IPS DF 4.7 (cell line): Measurements from ENCODE around the gene EDRF1.
"Not testable (repeated sequence)": the region's sequence is repeated elsewhere in the genome, so short reads cannot be mapped to it uniquely, and the experiment has no call there.

Source experiments
- DNase-seq: peaks from one replicate; pipeline ENCODE4 v3.0.0-alpha.2; 2013; ENCODE audit warnings: low spot score; ENCODE audit errors: extremely low read depth

Gene EDRF1

GRCh38 chr10:125708971-125709503 is 10.5 kb upstream of the EDRF1 start:
- DNase-seq = no peak

GRCh38 chr10:125709553-125710474 is 9.7 kb upstream of the EDRF1 start:
- no peak for DNase-seq

- DNase-seq = no peak
Observed at GRCh38 chr10:125711110-125711750, 8.3 kb upstream of the EDRF1 start.

GRCh38 chr10:125714728-125715127 is 4.8 kb upstream of the EDRF1 start:
- DNase-seq = not testable (repeated sequence)

- DNase-seq = no peak
Observed at GRCh38 chr10:125720002-125720382, 483 bp downstream of the EDRF1 start.

- DNase-seq = no peak
Observed at GRCh38 chr10:125721035-125721434, 1.5 kb downstream of the EDRF1 start.

- DNase-seq = no peak
Observed at GRCh38 chr10:125722811-125723210, 3.3 kb downstream of the EDRF1 start.

- DNase-seq = no peak
Observed at GRCh38 chr10:125726914-125727313, 7.4 kb downstream of the EDRF1 start.

GRCh38 chr10:125727436-125727835 is 7.9 kb downstream of the EDRF1 start:
- no peak for DNase-seq

- DNase-seq = no peak
Observed at GRCh38 chr10:125734148-125734547, 14.6 kb downstream of the EDRF1 start.

GRCh38 chr10:125734823-125735222 is 15.3 kb downstream of the EDRF1 start:
- no peak for DNase-seq

GRCh38 chr10:125738206-125738605 is 18.7 kb downstream of the EDRF1 start:
- DNase-seq = no peak

GRCh38 chr10:125739994-125740679 is 20.6 kb downstream of the EDRF1 start:
- DNase-seq = no peak

GRCh38 chr10:125742465-125742864 is 23.0 kb downstream of the EDRF1 start:
- no peak for DNase-seq

- DNase-seq = no peak
Observed at GRCh38 chr10:125744909-125745308, 25.4 kb downstream of the EDRF1 start.

GRCh38 chr10:125747417-125747816 is 27.9 kb downstream of the EDRF1 start:
- no peak for DNase-seq

GRCh38 chr10:125756196-125756595 is 36.7 kb downstream of the EDRF1 start:
- DNase-seq = no peak

GRCh38 chr10:125756853-125757487 is 37.5 kb downstream of the EDRF1 start:
- no peak for DNase-seq

GRCh38 chr10:125757742-125758141 is 38.2 kb downstream of the EDRF1 start:
- DNase-seq = no peak

GRCh38 chr10:125761961-125762360 is 42.5 kb downstream of the EDRF1 start:
- no peak for DNase-seq
